Measurements from ENCODE around the gene TAF1C.

The TAF1C gene

DNA sequence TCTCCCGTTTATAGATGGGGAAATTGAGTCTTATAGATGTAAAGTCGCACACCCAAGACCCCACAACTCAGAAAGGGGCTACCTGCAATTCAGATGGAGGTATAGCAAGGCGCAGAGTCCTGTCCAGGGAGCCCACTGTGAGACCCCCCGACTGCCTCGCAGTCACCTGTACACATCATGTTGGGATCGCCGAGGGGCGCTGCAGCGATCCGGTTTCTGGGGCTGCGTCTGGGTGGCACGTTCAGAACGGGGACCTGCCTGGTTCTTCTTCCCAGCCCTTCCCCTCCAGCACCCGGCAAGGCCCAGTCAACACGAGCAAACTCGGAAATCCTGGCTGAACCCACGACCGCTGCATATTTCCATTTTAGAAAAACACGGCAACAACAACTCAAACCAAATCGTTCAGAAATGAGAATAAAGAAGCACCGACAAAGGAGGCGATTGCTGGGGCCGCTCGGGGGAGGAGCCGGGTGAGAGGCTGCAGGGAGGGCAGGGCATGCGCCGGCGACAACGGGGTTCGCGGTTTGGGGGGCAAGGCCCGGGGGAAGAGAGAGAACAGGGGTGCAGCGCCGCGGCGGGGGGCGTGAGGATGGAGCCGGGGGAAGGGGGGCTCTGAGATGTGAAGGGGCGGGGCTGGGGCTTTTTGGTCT, 42.5 kb downstream of the TAF1C start:
- no peak for TF ChIP-seq ZNF274 (IDR thresholded peaks at IDR 0.05; ENCODE audit: low read depth, low read length)
- peak overlapping the region; percentile 68 for H3K4me3 ChIP-seq (ENCODE audit: low read length)

- no peak for TF ChIP-seq ZNF274 (IDR thresholded peaks at IDR 0.05; ENCODE audit: low read depth, low read length)
- peak overlapping the region; percentile 68 for H3K4me3 ChIP-seq (ENCODE audit: low read length)
Measured at GRCh38 chr16:84143784-84144199, 43.1 kb downstream of the TAF1C start.

GRCh38 chr16:84143081-84143480, 43.8 kb downstream of the TAF1C start:
- no peak for TF ChIP-seq ZNF274 (IDR thresholded peaks at IDR 0.05; ENCODE audit: low read depth, low read length)

GRCh38 chr16:84141143-84141670, 45.6 kb downstream of the TAF1C start:
- no peak overlapping the region for H3K4me3 ChIP-seq (ENCODE audit: low read length)
- no peak for TF ChIP-seq ZNF274 (IDR thresholded peaks at IDR 0.05; ENCODE audit: low read depth, low read length)

More at GRCh38 chr16:84143081-84143480, 43.8 kb downstream of the TAF1C start:
- no peak overlapping the region for H3K4me3 ChIP-seq (ENCODE audit: low read length)

DNA sequence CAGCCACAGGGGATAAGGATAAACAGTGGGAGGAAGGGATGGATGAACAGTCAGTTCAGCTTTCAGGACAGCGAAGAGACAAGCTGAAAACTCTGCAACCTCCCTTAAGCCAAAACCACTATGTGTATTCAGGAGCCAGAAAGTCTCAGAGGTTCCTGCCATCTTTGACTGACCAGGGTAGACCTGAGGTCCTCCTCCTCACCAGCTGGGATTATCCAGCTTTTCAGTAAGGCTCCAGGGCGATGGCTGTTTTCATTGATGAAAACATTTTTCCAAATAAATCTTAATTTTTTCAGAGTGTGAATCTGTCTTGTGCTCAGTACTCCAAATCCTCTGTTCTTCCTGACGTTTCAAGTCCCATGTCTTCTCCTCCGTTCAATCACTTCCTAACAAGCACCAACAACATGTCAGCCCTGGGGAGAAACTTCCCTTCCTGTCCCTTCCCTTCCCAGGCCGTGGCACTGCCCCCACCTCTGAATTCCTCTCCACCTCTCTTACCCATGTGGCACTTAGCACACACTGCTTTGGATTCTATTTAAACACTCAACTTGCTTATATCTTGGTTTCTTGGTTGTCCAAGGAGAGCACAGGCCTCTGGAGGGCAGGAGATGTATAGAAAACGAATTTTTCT, 47.1 kb downstream of the TAF1C start:
- no peak overlapping the region for H3K4me3 ChIP-seq (ENCODE audit: low read length)
- no peak for TF ChIP-seq ZNF274 (IDR thresholded peaks at IDR 0.05; ENCODE audit: low read depth, low read length)

- no peak overlapping the region for H3K4me3 ChIP-seq (ENCODE audit: low read length)
- no peak for TF ChIP-seq ZNF274 (IDR thresholded peaks at IDR 0.05; ENCODE audit: low read depth, low read length)
Measured at GRCh38 chr16:84138824-84139627, 47.8 kb downstream of the TAF1C start.

GRCh38 chr16:84138500-84138823, 48.4 kb downstream of the TAF1C start:
- H3K4me3 ChIP-seq (ENCODE audit: low read length) = no peak overlapping the region
- TF ChIP-seq ZNF274 (IDR thresholded peaks at IDR 0.05; ENCODE audit: low read depth, low read length) = no peak

DNA sequence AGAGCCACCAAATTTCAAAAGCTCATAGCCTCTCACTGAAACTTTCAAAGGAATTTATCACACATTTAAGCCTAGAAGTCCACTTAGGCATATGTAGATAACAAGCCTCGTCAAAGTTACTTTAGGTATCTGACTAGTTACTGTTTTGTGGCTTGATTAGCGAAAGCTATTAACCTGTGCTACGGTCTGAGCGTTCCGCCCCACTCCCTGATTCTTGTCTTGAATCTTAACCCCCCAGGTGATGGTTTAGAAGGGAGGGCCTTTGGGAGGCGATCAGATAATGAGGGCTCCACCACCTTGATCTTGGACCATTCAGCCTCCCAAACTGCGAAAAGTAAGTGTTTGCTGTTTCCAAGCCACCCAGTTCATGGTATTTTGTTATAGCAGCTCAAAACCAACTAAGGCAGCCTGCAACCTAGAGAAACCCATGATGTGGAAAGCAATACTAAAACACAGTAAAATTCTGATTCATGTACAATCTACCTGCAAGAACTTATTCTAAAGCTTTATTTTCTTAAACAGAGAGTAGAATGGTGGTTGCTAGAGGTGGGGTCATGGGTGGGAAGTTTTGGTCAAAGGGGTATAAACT, 49.0 kb downstream of the TAF1C start:
- no peak for TF ChIP-seq ZNF274 (IDR thresholded peaks at IDR 0.05; ENCODE audit: low read depth, low read length)

DNA sequence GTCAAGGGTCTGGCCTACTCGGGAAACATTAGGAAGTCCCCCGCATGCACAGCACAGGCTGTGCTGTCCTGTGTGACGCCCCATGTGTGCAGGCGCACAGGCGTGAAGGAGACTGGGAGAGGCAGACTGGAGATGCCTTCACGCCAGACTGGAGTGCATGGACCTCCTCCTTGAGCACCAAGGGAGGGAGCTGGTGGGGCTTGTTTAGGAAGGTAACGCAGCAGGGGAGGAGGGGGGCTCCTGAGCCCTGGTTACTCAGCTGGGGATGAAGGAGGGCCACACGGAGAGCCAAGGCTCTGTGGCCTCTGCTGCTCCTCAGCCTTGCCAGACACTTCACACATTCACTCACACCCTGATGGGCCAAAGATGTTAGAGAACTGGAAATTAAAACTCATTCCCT, 49.6 kb downstream of the TAF1C start:
- TF ChIP-seq ZNF274 (IDR thresholded peaks at IDR 0.05; ENCODE audit: low read depth, low read length) = no peak
- H3K4me3 ChIP-seq (ENCODE audit: low read length) = no peak overlapping the region

More for the DNA sequence above, 49.0 kb downstream of the TAF1C start:
- H3K4me3 ChIP-seq (ENCODE audit: low read length) = no peak overlapping the region

DNA sequence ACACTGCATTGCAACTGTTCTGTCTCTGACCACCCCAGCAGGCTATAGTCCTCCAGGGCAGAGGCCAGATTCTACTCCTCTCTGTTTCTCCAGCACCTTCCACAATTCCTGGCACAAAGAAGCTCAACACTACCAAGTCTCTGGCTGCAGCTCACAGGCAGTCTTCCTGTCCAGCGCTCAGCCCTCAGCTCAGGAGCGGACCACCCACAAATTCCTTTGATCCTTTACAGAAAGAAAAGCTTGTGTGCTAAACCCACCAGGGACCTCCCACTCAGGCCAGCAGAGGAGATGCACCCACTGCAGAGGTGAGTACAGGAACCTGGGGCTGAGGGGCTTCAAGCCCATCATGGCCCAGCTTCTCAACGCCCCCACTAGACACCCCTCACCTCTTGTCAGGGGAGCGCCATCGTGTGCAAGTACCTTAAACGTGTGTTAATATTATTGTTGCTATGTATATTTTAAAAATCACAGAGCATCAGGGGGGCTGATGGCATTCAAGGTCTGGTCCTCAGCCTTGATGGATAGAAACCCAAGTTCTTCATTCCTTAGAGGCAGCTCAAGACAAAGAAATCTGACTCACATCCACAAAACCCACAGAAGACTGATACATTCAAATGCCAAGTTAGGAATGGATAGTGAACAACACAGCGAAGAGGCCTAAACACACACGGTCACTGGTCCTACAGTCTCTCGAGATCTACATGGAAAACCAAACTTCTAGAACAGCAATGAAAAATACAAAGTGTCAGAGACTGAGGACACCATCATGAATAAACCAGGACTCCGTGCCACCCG, 50.3 kb downstream of the TAF1C start:
- no peak for TF ChIP-seq ZNF274 (IDR thresholded peaks at IDR 0.05; ENCODE audit: low read depth, low read length)
- no peak overlapping the region for H3K4me3 ChIP-seq (ENCODE audit: low read length)

DNA sequence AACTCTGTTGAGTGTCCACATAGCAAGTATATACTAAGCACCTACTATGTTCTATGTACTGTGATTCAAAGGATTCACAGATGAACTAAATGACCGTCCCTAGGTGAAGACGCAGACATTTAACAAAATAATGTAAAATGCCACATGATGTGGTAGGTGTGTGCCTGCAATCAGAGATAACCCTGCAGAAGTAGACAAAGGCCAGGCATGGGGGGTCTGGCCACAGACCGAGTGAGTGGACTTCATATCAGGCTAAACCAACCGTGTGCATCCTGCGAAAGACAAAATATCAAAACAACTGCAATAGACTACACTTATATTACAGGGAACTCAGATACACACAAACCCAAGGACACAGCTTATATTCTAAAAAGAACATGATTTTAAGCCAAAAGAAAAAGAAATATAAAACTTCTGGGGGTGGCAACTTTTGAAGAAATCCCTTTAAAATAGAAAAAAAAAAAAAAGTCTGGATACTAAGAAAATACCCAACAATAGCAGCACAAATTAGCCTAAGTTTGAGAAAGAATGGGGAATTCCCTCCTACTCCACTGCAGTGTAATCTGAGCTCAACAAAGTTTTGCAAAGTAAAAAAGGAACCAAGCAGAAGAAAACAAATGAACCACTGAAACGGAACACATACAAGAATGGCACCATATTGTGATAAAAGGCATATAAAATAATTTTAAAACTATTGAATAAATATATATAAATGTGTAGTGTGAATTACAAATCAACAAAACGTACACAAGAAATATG, 54.2 kb downstream of the TAF1C start:
- no peak overlapping the region for H3K4me3 ChIP-seq (ENCODE audit: low read length)
- no peak for TF ChIP-seq ZNF274 (IDR thresholded peaks at IDR 0.05; ENCODE audit: low read depth, low read length)

DNA sequence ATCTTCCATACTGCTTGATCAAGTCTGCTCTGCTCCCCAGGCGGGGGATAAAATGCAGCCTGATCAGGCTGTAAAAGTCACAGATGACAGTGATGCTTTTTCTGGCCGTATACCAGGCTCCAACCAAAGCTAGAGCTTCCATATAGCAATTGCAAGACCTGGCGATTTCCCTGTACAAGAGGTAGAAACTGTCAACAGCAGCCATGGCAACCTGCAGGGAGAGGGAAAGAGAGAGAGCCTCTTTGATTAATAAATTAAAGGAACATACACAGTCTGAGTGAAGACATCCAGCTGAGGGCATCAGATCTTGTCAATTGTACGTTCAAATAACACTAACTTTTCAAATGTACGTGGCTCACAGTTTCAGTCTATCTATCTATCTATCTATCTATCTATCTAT, 55.7 kb downstream of the TAF1C start:
- no peak overlapping the region for H3K4me3 ChIP-seq (ENCODE audit: low read length)
- no peak for TF ChIP-seq ZNF274 (IDR thresholded peaks at IDR 0.05; ENCODE audit: low read depth, low read length)

Data from GM08714 (cell line).